Dendritic cell treated with granulocyte-macrophage colony-stimulating factor and Interleukin-4, amounts not matched to agents 40 ng/mL and 50 ng/mL, for 4 days (primary cell): ENCODE data around the gene LAYN.

Experiments used
- H3K27ac Mint-ChIP-seq: one replicate; pipeline ENCODE4 v1.8.0; 2022; ENCODE audit warnings: mild to moderate bottlenecking, mixed read lengths
- H3K27me3 Mint-ChIP-seq: one replicate; pipeline ENCODE4 v1.8.0; 2022; ENCODE audit warnings: mild to moderate bottlenecking, mixed read lengths
- H3K36me3 Mint-ChIP-seq: one replicate; pipeline ENCODE4 v1.8.0; 2022; ENCODE audit warnings: low read depth, mixed read lengths
- H3K4me1 Mint-ChIP-seq: one replicate; pipeline ENCODE4 v1.8.0; 2022; ENCODE audit warnings: low read depth, mixed read lengths
- H3K4me3 Mint-ChIP-seq: one replicate; pipeline ENCODE4 v1.8.0; 2022; ENCODE audit warnings: mild to moderate bottlenecking, moderate library complexity, mixed read lengths
- H3K9me3 Mint-ChIP-seq: one replicate; pipeline ENCODE4 v1.8.0; 2022; ENCODE audit warnings: mixed read lengths
- intact Hi-C: fragments of 100-400 bp; cut with micrococcal nuclease; formaldehyde crosslinking; loops from one replicate; pipeline ENCODE4 v1.15.0; 2022

Gene LAYN

GRCh38 chr11:111540114-111540936 is at the start of gene LAYN:
Gene LAYN, plus strand, starts transcription at chr11:111540720. Its CDS starts 124 bp downstream, at chr11:111540844.
- Mint-ChIP-seq H3K36me3 (no peaks in the 10 kb centered on the region), H3K27ac (peak within 1 kb of the TSS; percentile 61), H3K27me3 (peaks cover 54% of the 10 kb centered on the region), H3K4me3 (peak within 1 kb of the TSS; percentile 76), H3K4me1 (peaks cover 25% of the 10 kb centered on the region), H3K9me3 (no peaks in the 10 kb centered on the region)
- intact Hi-C loops: no loop called here

GRCh38 chr11:111494040-111494439 is 46.5 kb upstream of the LAYN start:
- H3K27me3 Mint-ChIP-seq: no peaks in the 10 kb centered on the region
- H3K9me3 Mint-ChIP-seq: no peaks in the 10 kb centered on the region
- H3K4me1 Mint-ChIP-seq: no peaks in the 10 kb centered on the region
- no peaks in the 10 kb centered on the region for H3K36me3 Mint-ChIP-seq
- intact Hi-C loops: no loop called here
- H3K27ac Mint-ChIP-seq: no peak overlapping the region
- H3K4me3 Mint-ChIP-seq: no peak overlapping the region

GRCh38 chr11:111499483-111499882 is 41.0 kb upstream of the LAYN start:
- Mint-ChIP-seq H3K4me3 (no peak overlapping the region), H3K27me3 (no peaks in the 10 kb centered on the region), H3K36me3 (no peaks in the 10 kb centered on the region), H3K4me1 (no peaks in the 10 kb centered on the region), H3K9me3 (no peaks in the 10 kb centered on the region), H3K27ac (no peak overlapping the region)
- intact Hi-C loops: no loop called here

GRCh38 chr11:111500481-111500880 is 40.0 kb upstream of the LAYN start:
- intact Hi-C loops: no loop called here
- Mint-ChIP-seq H3K27me3 (no peaks in the 10 kb centered on the region), H3K36me3 (no peaks in the 10 kb centered on the region), H3K27ac (no peak overlapping the region), H3K4me3 (no peak overlapping the region), H3K9me3 (no peaks in the 10 kb centered on the region), H3K4me1 (no peaks in the 10 kb centered on the region)

- no peaks in the 10 kb centered on the region for H3K36me3 Mint-ChIP-seq
- intact Hi-C loops: no loop called here
- H3K4me3 Mint-ChIP-seq: no peak overlapping the region
- peaks cover 3% of the 10 kb centered on the region for H3K4me1 Mint-ChIP-seq
- H3K9me3 Mint-ChIP-seq: no peaks in the 10 kb centered on the region
- H3K27ac Mint-ChIP-seq: no peak overlapping the region
- no peaks in the 10 kb centered on the region for H3K27me3 Mint-ChIP-seq
Observed at GRCh38 chr11:111502611-111503010, 37.9 kb upstream of the LAYN start.

GRCh38 chr11:111510311-111510710 is 30.2 kb upstream of the LAYN start:
- Mint-ChIP-seq H3K4me3 (no peak overlapping the region), H3K27ac (no peak overlapping the region), H3K36me3 (no peaks in the 10 kb centered on the region), H3K9me3 (no peaks in the 10 kb centered on the region), H3K27me3 (peaks cover 32% of the 10 kb centered on the region), H3K4me1 (peaks cover 20% of the 10 kb centered on the region)
- intact Hi-C loops: no loop called here

GRCh38 chr11:111512296-111513239 is 28.0 kb upstream of the LAYN start, which contains the start of gene BTG4:
Gene BTG4, minus strand, starts transcription at chr11:111512386. Its CDS starts 13,610 bp downstream, at chr11:111498776.
- H3K4me3 Mint-ChIP-seq: peak within 1 kb of the TSS; percentile 79
- H3K27ac Mint-ChIP-seq: no peak within 1 kb of the TSS
- H3K4me1 Mint-ChIP-seq: peaks cover 18% of the 10 kb centered on the region
- intact Hi-C loops: no loop called here
- no peaks in the 10 kb centered on the region for H3K36me3 Mint-ChIP-seq
- no peaks in the 10 kb centered on the region for H3K9me3 Mint-ChIP-seq
- H3K27me3 Mint-ChIP-seq: peaks cover 32% of the 10 kb centered on the region

- Mint-ChIP-seq H3K4me1 (peaks cover 15% of the 10 kb centered on the region), H3K27ac (no peak overlapping the region), H3K9me3 (no peaks in the 10 kb centered on the region), H3K4me3 (no peak overlapping the region), H3K27me3 (peaks cover 32% of the 10 kb centered on the region), H3K36me3 (no peaks in the 10 kb centered on the region)
- intact Hi-C loops: no loop called here
Observed at GRCh38 chr11:111513240-111513605, 27.3 kb upstream of the LAYN start.

- H3K27me3 Mint-ChIP-seq: peaks cover 32% of the 10 kb centered on the region
- no peaks in the 10 kb centered on the region for H3K36me3 Mint-ChIP-seq
- peaks cover 15% of the 10 kb centered on the region for H3K4me1 Mint-ChIP-seq
- H3K27ac Mint-ChIP-seq: no peak within 1 kb of the TSS
- intact Hi-C loops: no loop called here
- no peak within 1 kb of the TSS for H3K4me3 Mint-ChIP-seq
- no peaks in the 10 kb centered on the region for H3K9me3 Mint-ChIP-seq
Observed at GRCh38 chr11:111514216-111515031, 26.1 kb upstream of the LAYN start, which contains the start of gene HOATZ. Gene HOATZ, plus strand, starts transcription at chr11:111514778. Its CDS starts 7 bp downstream, at chr11:111514785.

- intact Hi-C loops: no loop called here
- Mint-ChIP-seq H3K9me3 (no peaks in the 10 kb centered on the region), H3K27me3 (peaks cover 30% of the 10 kb centered on the region)
Observed at GRCh38 chr11:111515591-111515990, 24.9 kb upstream of the LAYN start.

GRCh38 chr11:111518668-111519067 is 21.9 kb upstream of the LAYN start:
- Mint-ChIP-seq H3K27ac (no peak overlapping the region), H3K36me3 (no peaks in the 10 kb centered on the region), H3K4me3 (no peak overlapping the region), H3K4me1 (peaks cover 13% of the 10 kb centered on the region), H3K9me3 (no peaks in the 10 kb centered on the region), H3K27me3 (peaks cover 10% of the 10 kb centered on the region)
- intact Hi-C loops: no loop called here

More at GRCh38 chr11:111515591-111515990, 24.9 kb upstream of the LAYN start:
- Mint-ChIP-seq H3K36me3 (no peaks in the 10 kb centered on the region), H3K27ac (no peak overlapping the region), H3K4me3 (no peak overlapping the region), H3K4me1 (peaks cover 15% of the 10 kb centered on the region)

- Mint-ChIP-seq H3K27me3 (no peaks in the 10 kb centered on the region), H3K27ac (no peak overlapping the region), H3K4me3 (no peak overlapping the region), H3K4me1 (peaks cover 11% of the 10 kb centered on the region), H3K9me3 (no peaks in the 10 kb centered on the region), H3K36me3 (no peaks in the 10 kb centered on the region)
- intact Hi-C loops: no loop called here
Observed at GRCh38 chr11:111520560-111520959, 20.0 kb upstream of the LAYN start.

GRCh38 chr11:111521135-111521534 is 19.4 kb upstream of the LAYN start:
- no peaks in the 10 kb centered on the region for H3K36me3 Mint-ChIP-seq
- peaks cover 11% of the 10 kb centered on the region for H3K4me1 Mint-ChIP-seq
- no peak overlapping the region for H3K27ac Mint-ChIP-seq

More at GRCh38 chr11:111521135-111521534, 19.4 kb upstream of the LAYN start:
- intact Hi-C loops: no loop called here
- H3K4me3 Mint-ChIP-seq: no peak overlapping the region
- no peaks in the 10 kb centered on the region for H3K27me3 Mint-ChIP-seq
- H3K9me3 Mint-ChIP-seq: no peaks in the 10 kb centered on the region
